ENCODE data around the gene MRPL12. TPM values are rescaled to one million over a fixed set of nuclear protein-coding genes. Genes with fewer than 3 reads are reported as not detected.

MRPL12 gene
- total RNA-seq, result 10 to 100 TPM; 56.0 to 58.2 TPM

DNA sequence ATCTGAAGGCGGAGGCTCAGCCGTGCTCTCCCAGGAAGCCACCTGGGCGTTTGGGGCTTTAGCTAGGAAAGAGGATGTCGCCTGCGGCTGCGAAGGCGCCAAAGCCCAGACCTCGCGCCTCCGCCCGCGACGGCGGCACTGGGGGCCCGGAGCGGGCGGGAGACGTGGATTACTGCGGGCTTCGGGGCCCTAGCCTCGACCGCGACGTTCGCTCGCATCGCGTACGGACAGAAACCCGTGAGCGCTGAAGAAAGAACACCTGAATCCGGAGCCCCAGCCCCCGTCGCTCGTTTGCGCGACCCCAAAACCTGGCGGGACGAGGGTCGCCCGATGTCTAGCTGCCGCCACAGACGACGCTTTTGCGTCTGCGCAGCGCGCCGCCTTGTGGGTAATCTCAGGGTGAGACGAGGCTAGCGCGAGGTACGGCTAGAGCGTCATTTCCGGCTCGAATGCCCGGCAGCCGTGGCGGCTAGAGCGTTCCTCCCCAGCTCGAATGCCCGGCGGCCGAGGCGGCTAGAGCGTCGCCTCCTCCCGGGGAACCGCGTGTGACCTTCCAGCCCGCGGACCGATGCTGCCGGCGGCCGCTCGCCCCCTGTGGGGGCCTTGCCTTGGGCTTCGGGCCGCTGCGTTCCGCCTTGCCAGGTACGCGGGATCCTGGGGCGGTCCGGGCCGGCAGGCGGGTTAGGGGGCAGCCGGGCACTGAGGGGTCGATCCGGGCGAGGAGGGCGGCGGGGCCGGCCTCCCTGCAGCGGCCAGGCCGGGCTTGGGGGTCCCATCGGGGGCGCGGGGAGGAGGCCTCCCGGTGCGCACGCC, at the start of gene MRPL12:
TSS of gene MRPL12 (plus strand) at position 434 of the 813 bp plus-strand sequence. CDS start at position 569, 135 bp downstream.

GRCh38 chr17:81656118-81656743, 46.9 kb upstream of the MRPL12 start, which contains the start of gene PDE6G:
Gene PDE6G (minus strand): TSS chr17:81656542. CDS start chr17:81653305, 3,237 bp downstream.

DNA sequence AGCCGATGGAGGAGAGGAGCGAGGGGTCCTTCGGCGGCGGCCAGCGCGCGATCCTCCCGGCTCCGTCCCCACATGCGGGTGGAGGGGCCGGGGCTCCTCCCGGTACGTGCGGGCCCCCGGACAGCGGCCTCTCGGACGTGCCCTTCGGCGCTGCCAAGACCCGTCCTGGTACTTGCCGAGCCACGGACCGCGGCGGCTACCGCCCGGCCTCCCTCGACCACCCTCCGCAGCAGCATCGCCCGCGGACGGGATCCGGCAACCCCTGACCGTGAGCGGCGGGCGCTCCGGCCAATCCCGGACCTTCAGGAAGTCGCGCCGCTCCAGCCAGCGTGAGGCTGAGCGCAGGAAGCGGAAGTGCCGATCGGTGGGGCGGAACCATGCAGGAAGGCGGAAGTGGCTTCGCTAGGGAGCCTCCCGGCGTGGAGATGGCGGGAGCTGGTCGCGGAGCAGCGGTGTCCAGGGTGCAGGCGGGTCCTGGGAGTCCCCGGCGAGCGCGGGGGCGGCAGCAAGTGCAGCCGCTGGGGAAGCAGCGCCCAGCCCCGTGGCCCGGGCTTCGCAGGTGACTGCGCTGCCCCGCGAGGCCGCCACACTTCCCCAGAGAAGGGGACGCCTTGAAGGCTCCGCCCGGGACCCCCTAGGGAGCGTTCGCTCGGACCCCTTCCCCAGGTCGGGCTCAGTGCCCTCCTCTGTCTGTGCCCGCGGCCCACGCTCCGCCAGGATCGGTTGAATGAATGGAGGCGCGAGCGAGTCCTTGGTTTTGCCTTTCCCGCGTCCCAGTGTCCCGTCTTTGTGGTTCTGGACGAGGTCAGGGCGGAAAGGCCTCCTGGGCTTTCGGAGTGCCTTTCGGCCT, 36.6 kb upstream of the MRPL12 start, which contains the start of the genes CCDC137 and OXLD1:
TSS of gene CCDC137 (plus strand) at position 396 of the 850 bp plus-strand sequence. CDS start at position 426, 30 bp downstream.
TSS of gene OXLD1 (minus strand) at position 264 of the 850 bp plus-strand sequence. CDS start at position 236, 28 bp downstream.

DNA sequence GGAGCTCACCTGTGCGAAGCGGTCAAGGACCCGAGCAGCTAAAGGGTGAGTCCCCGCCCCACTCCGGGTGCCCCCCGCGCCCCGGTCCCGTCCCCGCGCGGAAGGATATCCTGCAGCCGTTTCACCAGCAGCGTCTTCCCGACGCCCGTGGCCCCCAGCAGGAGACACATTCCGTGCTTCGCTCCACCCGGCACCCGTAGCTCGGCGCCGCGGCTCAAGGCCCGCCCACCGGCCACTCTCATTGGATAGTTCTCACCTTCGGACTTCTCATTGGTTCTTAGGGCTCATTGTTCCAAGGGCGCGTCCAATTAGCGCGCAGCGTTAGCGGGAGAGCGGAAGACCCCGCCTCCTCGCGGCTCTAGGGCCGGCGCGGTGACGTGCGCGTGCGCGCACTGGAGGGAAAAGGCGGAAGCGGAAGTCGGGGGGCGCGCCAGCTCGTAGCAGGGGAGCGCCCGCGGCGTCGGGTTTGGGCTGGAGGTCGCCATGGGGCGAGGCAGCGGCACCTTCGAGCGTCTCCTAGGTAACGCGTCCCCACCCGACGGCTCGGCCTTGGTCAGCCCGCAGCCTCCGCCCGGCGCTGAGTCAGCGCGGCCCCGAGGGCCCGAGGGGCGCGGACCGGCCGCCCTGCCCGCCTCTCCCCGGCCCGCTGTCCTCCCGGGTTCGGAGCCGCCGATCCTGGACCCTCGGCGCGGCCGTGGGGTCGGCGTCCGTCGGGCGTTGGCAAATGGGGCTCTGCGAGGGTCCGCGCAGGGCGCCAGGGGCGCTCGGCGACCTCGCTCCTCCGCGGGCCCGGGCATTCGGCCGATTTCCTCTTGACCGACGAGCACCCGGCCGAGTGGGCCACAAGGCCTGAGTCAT, 19.4 kb upstream of the MRPL12 start, which contains the start of the genes ARL16 and HGS:
TSS of gene ARL16 (minus strand) at position 214 of the 858 bp plus-strand sequence. CDS start at position 170, 44 bp downstream.
TSS of gene HGS (plus strand) at position 428 of the 858 bp plus-strand sequence. CDS start at position 484, 56 bp downstream.

DNA sequence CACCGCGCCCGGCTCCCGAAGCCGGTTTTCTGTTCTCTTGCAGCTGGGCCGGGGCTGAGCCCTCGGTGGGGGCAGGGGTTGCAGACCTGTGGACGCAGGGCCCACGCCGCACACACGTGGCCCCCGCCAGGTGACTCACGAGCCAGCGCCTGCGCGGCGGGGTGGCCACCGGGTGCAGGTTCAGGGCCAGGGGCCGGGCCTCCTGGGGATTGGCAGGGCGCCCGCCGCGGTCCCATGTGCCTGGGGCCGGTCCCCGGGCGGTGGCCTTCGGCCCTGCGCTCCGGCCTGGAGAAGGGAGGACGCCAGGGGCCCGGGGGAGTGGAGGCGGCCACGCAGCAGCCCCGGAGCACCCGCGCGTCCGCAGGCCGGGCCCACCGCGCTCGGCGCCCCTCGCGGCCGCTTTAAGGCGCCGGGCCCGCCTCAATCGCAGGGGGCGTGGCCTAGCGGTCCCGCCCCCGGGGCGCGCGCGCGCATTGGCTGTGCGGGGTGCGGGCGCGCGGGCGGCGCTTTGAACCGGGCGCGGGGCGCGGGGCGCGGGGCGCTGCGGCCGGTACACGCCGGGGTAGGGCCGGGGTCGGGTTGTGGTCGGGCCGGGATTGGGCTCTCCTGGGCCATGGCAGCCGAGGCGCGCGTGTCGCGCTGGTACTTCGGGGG, 8.8 kb downstream of the MRPL12 start, which contains the start of gene SLC25A10:
TSS of gene SLC25A10 (plus strand) at position 471 of the 654 bp plus-strand sequence. CDS start at position 614, 143 bp downstream.

Small RNA genes within 50 kb of the gene (microRNA-seq; reads per million reads assigned to microRNA genes)
- gene MIR6786 (ENCODE audit: borderline microRNAs expressed, borderline replicate concordance), result not detected

Other genes starting within 250 kb of the MRPL12 start
- gene ACTG1, start 190.6 kb upstream of the MRPL12 start, total RNA-seq, result 1,000 to 10,000 TPM; 4,541 to 4,718 TPM
- under 1 TPM; 0.58 to 0.60 TPM for gene FSCN2, start 175.0 kb upstream of the MRPL12 start, total RNA-seq
- 10 to 100 TPM; 36.1 to 38.6 TPM for gene FAAP100, start 151.0 kb upstream of the MRPL12 start, total RNA-seq
- 10 to 100 TPM; 80.8 to 81.7 TPM for gene NPLOC4, start 66.3 kb upstream of the MRPL12 start, total RNA-seq
- gene TSPAN10, start 66.2 kb upstream of the MRPL12 start, total RNA-seq, result under 1 TPM; 0.48 TPM
- 10 to 100 TPM; 67.0 to 71.9 TPM for gene PDE6G, start 46.8 kb upstream of the MRPL12 start, total RNA-seq
- gene OXLD1, start 36.8 kb upstream of the MRPL12 start, total RNA-seq, result 10 to 100 TPM; 56.5 to 59.1 TPM
- gene CCDC137, start 36.6 kb upstream of the MRPL12 start, total RNA-seq, result 10 to 100 TPM; 27.1 to 31.8 TPM
- 10 to 100 TPM; 19.2 to 21.1 TPM for gene ARL16, start 19.6 kb upstream of the MRPL12 start, total RNA-seq
- gene HGS, start 19.4 kb upstream of the MRPL12 start, total RNA-seq, result 100 to 1,000 TPM; 112 to 125 TPM
- 10 to 100 TPM; 18.1 to 19.5 TPM for gene SLC25A10, start 8.9 kb downstream of the MRPL12 start, total RNA-seq
- gene GCGR, start 100.8 kb downstream of the MRPL12 start, total RNA-seq, result not detected
- gene MCRIP1, start 129.9 kb downstream of the MRPL12 start, total RNA-seq, result 10 to 100 TPM; 51.6 to 53.9 TPM
- gene PPP1R27, start 131.7 kb downstream of the MRPL12 start, total RNA-seq, result not detected
- 100 to 1,000 TPM; 471 to 474 TPM for gene P4HB, start 157.2 kb downstream of the MRPL12 start, total RNA-seq
- gene ARHGDIA, start 168.0 kb downstream of the MRPL12 start, total RNA-seq, result 100 to 1,000 TPM; 575 to 590 TPM
- gene ALYREF, start 188.2 kb downstream of the MRPL12 start, total RNA-seq, result 100 to 1,000 TPM; 145 to 147 TPM
- 10 to 100 TPM; 67.2 to 75.1 TPM for gene ANAPC11, start 188.4 kb downstream of the MRPL12 start, total RNA-seq
- under 1 TPM; 0.10 to 0.20 TPM for gene NPB, start 198.9 kb downstream of the MRPL12 start, total RNA-seq
- 10 to 100 TPM; 43.8 to 49.5 TPM for gene PCYT2, start 208.0 kb downstream of the MRPL12 start, total RNA-seq
- 10 to 100 TPM; 51.5 to 52.8 TPM for gene SIRT7, start 214.8 kb downstream of the MRPL12 start, total RNA-seq
- 10 to 100 TPM; 22.6 to 23.9 TPM for gene MAFG, start 224.4 kb downstream of the MRPL12 start, total RNA-seq
- 10 to 100 TPM; 23.3 to 26.1 TPM for gene PYCR1, start 233.9 kb downstream of the MRPL12 start, total RNA-seq
- not detected for gene MYADML2, start 243.9 kb downstream of the MRPL12 start, total RNA-seq

All from activated naive CD4-positive, alpha-beta T cell treated with anti-CD3 and anti-CD28 coated beads, Interleukin-2, amount 10 ng/mL, durations not matched to agents 5 hours and 36 hours (primary cell).